GM19395 (cell line): ENCODE data around the gene KCNG2.
"Not testable (repeated sequence)": the region's sequence is repeated elsewhere in the genome, so short reads cannot be mapped to it uniquely, and the experiment has no call there.

ENCODE experiments used
- ATAC-seq: cut with Tn5 transposase; IDR thresholded peaks from one replicate; pipeline ENCODE4 v1.9.1; 2021; ENCODE audit warnings: mild to moderate bottlenecking, moderate library complexity; ENCODE audit not compliant: unreplicated experiment

KCNG2 gene

GRCh38 chr18:79868811-79869541 lies 71.2 kb downstream of the KCNG2 start:
- no peak for ATAC-seq

GRCh38 chr18:79869591-79870300 lies 72.0 kb downstream of the KCNG2 start:
- no peak for ATAC-seq

GRCh38 chr18:79870301-79871025 lies 72.7 kb downstream of the KCNG2 start:
- no peak for ATAC-seq

- no peak for ATAC-seq
These were observed 73.3 kb downstream of the KCNG2 start for GRCh38 chr18:79871026-79871390.

GRCh38 chr18:79871481-79872091 lies 73.8 kb downstream of the KCNG2 start:
- ATAC-seq: no peak

GRCh38 chr18:79872527-79873444 lies 75.0 kb downstream of the KCNG2 start:
- ATAC-seq: no peak

- no peak for ATAC-seq
These were observed 75.8 kb downstream of the KCNG2 start for GRCh38 chr18:79873449-79874110.

GRCh38 chr18:79874553-79875530 lies 77.1 kb downstream of the KCNG2 start:
- no peak for ATAC-seq

DNA sequence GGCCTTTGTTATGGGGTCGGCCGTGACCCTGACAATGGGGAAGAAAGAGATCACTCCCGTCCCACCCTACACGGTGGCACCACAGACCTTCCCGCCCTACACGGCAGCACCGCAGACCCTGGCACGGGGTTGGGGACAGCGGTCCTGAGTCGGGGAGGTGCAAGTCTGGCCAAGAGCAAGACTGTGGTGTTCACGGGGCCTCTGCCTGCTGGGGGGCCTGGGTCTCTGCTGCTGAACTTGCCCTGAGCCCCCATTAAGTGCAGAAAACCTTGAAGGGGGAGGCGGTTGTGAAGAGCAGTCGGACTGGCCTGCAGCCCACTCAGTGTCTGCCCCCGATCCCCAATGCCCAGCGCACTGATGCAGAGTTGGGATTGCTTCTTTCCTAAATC lies 77.8 kb downstream of the KCNG2 start:
- no peak for ATAC-seq

DNA sequence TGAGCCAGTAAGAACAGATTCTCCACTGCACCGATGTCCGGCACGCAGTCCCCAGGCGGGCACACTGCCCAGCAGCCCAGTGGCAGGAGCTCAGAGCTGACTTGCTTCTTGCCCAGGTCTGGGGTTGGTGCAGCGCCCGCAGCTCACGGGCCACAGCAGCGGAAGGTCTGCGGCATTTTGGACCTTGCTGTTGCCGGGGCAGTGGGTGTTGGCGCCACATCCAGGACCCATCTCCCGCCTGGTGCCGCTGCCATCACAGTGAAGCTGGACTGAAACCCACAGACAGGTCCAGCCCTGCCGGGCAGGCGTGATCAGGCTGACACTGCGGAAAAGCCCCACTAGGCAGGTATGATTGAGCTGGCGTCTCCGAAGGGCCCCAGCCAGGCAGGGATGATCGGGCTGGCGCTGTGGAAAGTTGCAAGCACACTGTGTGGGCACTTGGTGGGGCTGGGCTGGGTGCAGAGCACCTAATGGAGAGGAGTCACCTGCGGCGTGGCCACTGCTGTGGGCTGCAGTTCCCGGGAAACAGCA lies 78.3 kb downstream of the KCNG2 start:
- ATAC-seq: no peak

GRCh38 chr18:79876497-79876896 lies 78.8 kb downstream of the KCNG2 start:
- ATAC-seq: no peak

DNA sequence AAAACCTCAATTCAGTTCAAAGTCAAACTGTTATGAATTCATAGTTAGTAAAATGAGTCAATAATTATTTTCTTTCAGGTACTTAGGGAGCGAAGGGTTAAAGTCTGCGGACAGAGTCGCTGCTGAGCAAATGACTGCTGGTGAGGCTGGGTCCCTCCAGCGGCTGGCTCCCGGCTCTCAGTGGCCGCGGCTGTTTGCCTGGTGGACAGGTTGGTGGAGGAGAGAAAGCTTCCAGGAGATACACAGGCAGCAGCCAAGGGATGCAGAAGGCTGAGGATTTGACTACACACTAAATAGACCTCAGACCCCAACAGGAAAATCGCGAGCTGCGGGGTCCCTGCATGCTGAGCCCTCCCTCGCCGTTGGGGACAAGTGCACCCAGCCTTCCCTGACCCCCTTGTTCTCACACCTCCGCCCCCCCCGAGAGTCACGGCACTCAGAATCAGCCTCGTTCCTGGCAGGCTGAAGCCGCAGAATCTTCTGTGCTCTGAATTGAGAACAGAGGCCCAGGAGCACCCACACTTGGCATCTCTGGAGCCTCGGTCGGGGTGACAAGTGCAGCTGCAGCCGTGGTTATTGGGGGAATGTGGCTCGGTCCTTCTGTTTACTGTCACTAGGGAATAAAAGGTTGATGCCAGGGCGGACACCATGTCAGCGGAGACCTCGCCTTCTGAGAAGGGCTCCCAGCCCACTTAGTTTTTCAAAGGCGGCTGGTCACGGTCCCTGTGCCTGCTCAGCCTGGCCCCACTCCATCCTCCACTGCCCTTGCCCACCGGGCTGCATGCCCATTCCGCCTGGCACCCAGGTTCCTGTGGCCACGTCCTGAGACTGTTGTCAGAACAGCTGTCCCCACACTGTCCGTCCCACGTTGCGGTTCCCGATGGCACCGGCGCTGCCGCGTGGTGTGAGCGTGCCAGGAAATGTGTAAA lies 79.7 kb downstream of the KCNG2 start:
- no peak for ATAC-seq

- ATAC-seq: not testable (repeated sequence)
These were observed 80.5 kb downstream of the KCNG2 start for GRCh38 chr18:79878246-79878645.

DNA sequence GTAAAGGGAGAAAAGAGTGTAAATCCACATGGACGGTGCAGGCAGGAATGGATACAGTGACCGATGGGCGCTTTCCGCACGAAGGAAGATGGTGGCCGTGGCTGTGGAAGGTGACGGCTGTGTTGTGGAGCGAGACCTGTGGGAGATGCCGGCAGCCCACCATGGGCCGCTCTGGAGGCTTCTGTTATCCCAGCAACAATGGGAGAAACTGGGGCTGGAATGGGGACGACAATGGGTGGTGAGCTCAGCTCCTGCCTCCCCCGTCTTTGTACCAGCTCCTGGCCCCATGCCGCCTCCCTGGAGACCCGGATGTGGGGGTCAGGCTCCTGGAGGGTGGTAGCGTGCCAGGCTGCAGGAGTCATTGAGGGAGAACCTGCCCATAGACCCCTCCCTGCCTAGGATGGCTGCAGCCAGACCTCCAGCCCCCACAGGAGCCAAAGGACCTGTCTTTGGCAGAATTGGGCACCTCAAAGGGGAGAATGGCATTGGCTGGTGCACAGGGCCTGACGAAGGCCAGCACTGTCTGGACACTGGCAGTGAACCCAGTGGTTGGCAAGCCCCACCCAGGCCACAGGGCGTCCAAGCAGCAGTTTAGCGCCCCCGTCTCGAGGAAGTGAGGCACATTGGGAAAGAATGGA lies 81.1 kb downstream of the KCNG2 start:
- ATAC-seq: no peak

GRCh38 chr18:79879566-79879965 lies 81.8 kb downstream of the KCNG2 start:
- no peak for ATAC-seq

- ATAC-seq: no peak
These were observed 84.0 kb downstream of the KCNG2 start for GRCh38 chr18:79881695-79882094.
